Measurements from ENCODE around the gene CLMN.

The CLMN gene

GRCh38 chr14:95157327-95158189 is 162.2 kb downstream of the CLMN start, which contains the start of gene DICER1:
DICER1 (minus strand) TSS chr14:95157529; CDS start chr14:95133458, 24,071 bp downstream.
- Histone ChIP-seq H3K27me3 (ENCODE audit: insufficient read depth, low read depth, severe bottlenecking) (no peaks in the 10 kb centered on the region), H3K4me3 (ENCODE audit: low read depth, low read length) (peak within 1 kb of the TSS; percentile 95), H3K9me3 (ENCODE audit: severe bottlenecking) (no peaks in the 10 kb centered on the region), H3K36me3 (peaks cover 14% of the 10 kb centered on the region), H3K27ac (peak within 1 kb of the TSS; percentile 97)
- TF ChIP-seq, protein P1, sequence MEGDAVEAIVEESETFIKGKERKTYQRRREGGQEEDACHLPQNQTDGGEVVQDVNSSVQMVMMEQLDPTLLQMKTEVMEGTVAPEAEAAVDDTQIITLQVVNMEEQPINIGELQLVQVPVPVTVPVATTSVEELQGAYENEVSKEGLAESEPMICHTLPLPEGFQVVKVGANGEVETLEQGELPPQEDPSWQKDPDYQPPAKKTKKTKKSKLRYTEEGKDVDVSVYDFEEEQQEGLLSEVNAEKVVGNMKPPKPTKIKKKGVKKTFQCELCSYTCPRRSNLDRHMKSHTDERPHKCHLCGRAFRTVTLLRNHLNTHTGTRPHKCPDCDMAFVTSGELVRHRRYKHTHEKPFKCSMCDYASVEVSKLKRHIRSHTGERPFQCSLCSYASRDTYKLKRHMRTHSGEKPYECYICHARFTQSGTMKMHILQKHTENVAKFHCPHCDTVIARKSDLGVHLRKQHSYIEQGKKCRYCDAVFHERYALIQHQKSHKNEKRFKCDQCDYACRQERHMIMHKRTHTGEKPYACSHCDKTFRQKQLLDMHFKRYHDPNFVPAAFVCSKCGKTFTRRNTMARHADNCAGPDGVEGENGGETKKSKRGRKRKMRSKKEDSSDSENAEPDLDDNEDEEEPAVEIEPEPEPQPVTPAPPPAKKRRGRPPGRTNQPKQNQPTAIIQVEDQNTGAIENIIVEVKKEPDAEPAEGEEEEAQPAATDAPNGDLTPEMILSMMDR (IDR thresholded peaks at IDR 0.05; ENCODE audit: low read depth, low read length): no peak
- DNase-seq: peak; percentile 93

DNA sequence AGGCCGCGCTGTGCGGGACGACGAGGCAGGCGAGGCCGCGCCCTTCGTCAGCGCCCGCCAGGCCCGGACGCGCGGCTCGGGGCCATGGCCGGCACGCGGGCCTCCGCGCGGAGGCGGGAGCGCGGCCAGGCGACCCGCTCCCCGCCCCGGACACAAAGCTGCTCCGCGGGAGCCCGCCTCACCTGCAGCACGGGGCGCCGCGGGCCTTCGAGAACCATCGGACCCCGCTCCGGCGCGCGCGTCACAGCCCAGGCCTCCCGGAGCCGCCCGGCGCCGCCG is 162.7 kb downstream of the CLMN start:
- no peak for DNase-seq
- H3K27ac ChIP-seq: peak overlapping the region; percentile 97
- peaks cover 14% of the 10 kb centered on the region for H3K36me3 ChIP-seq
- H3K9me3 ChIP-seq (ENCODE audit: severe bottlenecking): no peaks in the 10 kb centered on the region
- H3K27me3 ChIP-seq (ENCODE audit: insufficient read depth, low read depth, severe bottlenecking): no peaks in the 10 kb centered on the region
- TF ChIP-seq, protein P1 (IDR thresholded peaks at IDR 0.05; ENCODE audit: low read depth, low read length): no peak
- H3K4me3 ChIP-seq (ENCODE audit: low read depth, low read length): peak overlapping the region; percentile 95

- Histone ChIP-seq H3K36me3 (peaks cover 14% of the 10 kb centered on the region), H3K9me3 (ENCODE audit: severe bottlenecking) (no peaks in the 10 kb centered on the region), H3K27me3 (ENCODE audit: insufficient read depth, low read depth, severe bottlenecking) (no peaks in the 10 kb centered on the region), H3K27ac (peak overlapping the region; percentile 97), H3K4me3 (ENCODE audit: low read depth, low read length) (peak overlapping the region; percentile 95)
- TF ChIP-seq, protein P1 (IDR thresholded peaks at IDR 0.05; ENCODE audit: low read depth, low read length): no peak
- DNase-seq: peak; percentile 28
Measured at GRCh38 chr14:95156161-95157047, 163.3 kb downstream of the CLMN start.

DNA sequence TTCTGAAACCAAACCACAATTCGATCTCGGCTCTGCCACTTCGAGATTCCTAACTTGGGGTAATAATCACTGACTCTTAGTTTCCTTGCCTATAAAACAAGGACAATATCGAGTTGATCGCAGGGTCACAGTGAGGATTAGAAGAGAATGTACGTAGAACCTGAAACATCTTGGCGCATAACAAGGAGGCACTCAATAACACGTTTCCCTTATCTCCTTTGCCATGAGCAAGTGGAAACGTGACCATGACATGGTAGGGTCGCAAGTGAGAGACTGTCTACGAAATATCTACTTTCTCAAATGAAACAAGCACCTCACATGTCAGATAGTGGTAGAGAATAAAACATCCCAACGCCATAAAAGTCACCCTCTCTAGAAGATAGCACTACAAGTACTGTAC is 164.7 kb downstream of the CLMN start:
- Histone ChIP-seq H3K9me3 (ENCODE audit: severe bottlenecking) (no peaks in the 10 kb centered on the region), H3K4me3 (ENCODE audit: low read depth, low read length) (no peak overlapping the region), H3K27ac (no peak overlapping the region), H3K27me3 (ENCODE audit: insufficient read depth, low read depth, severe bottlenecking) (no peaks in the 10 kb centered on the region), H3K36me3 (peaks cover 14% of the 10 kb centered on the region)
- DNase-seq: no peak
- TF ChIP-seq, protein P1 (IDR thresholded peaks at IDR 0.05; ENCODE audit: low read depth, low read length): no peak

DNA sequence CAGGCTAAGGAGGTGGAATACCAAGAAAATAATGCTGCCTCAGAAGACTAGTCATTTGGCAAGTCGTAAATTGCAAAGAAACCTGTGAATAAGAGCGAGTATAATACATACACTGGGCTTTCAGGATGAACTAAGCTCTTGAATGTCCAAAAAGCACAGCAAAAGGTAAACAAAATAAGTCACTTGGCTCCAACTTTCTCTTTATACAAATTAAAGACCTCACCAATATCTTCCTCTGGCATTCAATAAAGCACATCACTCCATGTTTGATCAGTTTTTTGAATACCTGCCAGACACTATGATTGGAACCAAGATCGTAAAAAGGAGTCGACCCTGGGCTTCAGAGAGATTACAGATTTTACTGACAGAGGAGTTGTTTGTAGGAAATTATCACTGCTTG is 165.8 kb downstream of the CLMN start:
- no peaks in the 10 kb centered on the region for H3K9me3 ChIP-seq (ENCODE audit: severe bottlenecking)
- TF ChIP-seq, protein P1 (IDR thresholded peaks at IDR 0.05; ENCODE audit: low read depth, low read length): no peak
- no peak for DNase-seq
- H3K27me3 ChIP-seq (ENCODE audit: insufficient read depth, low read depth, severe bottlenecking): no peaks in the 10 kb centered on the region
- H3K4me3 ChIP-seq (ENCODE audit: low read depth, low read length): no peak overlapping the region
- H3K27ac ChIP-seq: no peak overlapping the region
- peaks cover 14% of the 10 kb centered on the region for H3K36me3 ChIP-seq

Data from WERI-Rb-1 (cell line).